Esophagus (tissue), 2 donors: ENCODE data around the gene TH. TPM values are rescaled to one million over a fixed set of nuclear protein-coding genes. Genes with fewer than 3 reads are reported as not detected.

ENCODE experiments used
- H3K27ac ChIP-seq, 2 donors: one replicate each; pipeline ENCODE4 v1.5.1; 2013; ENCODE audit warnings: low read depth in 2 of 2, mild to moderate bottlenecking in 2 of 2, inconsistent platforms in 1 of 2, low read length in 1 of 2, moderate library complexity in 1 of 2
- H3K27me3 ChIP-seq, 2 donors: one replicate each; pipeline ENCODE4 v1.6.1; 2013; ENCODE audit warnings: low read length in 2 of 2, control low read depth in 1 of 2, mild to moderate bottlenecking in 1 of 2; ENCODE audit not compliant: insufficient read depth in 2 of 2, control insufficient read depth in 1 of 2
- H3K36me3 ChIP-seq, 2 donors: one replicate each; pipeline ENCODE4 v1.6.1; 2013; ENCODE audit warnings: low read length in 1 of 2; ENCODE audit not compliant: control insufficient read depth in 2 of 2, insufficient read depth in 2 of 2
- H3K4me1 ChIP-seq, 2 donors: one replicate each; pipeline ENCODE4 v1.6.1; 2013; ENCODE audit warnings: low read length in 1 of 2; ENCODE audit not compliant: control insufficient read depth in 2 of 2, insufficient read depth in 2 of 2
- H3K4me3 ChIP-seq, 2 donors: one replicate each; pipeline ENCODE4 v1.5.1; 2013; ENCODE audit warnings: low read length in 2 of 2, mild to moderate bottlenecking in 2 of 2, low read depth in 1 of 2, moderate library complexity in 1 of 2
- H3K9me3 ChIP-seq, 2 donors: one replicate each; pipeline ENCODE4 v1.6.1; 2013; ENCODE audit warnings: mild to moderate bottlenecking in 2 of 2, low read depth in 1 of 2, low read length in 1 of 2, moderate library complexity in 1 of 2; ENCODE audit not compliant: control insufficient read depth in 2 of 2, insufficient read depth in 1 of 2
- WGBS, 2 donors: extraction: QIAGEN DNeasy Blood & Tissue Kit; methylation state at CpG; one replicate each; pipeline ENCODE4 v1.1.7; 2013; 5-methylcytosine and 5-hydroxymethylcytosine counted together
- polyA plus RNA-seq, 2 donors: library from polyadenylated mRNA; stranded (reverse); fragments of 200-250 nt; gene quantifications; one replicate each; pipeline ENCODE4 v1.2.3, GENCODE V29; 2013
- donor health status: healthy with polysubstance abuse.
- donor health status: Bipolar disorder and iron deficiency.

Gene TH
- polyA plus RNA-seq, 2 donors, result 0.24 to 1.7 TPM

DNA sequence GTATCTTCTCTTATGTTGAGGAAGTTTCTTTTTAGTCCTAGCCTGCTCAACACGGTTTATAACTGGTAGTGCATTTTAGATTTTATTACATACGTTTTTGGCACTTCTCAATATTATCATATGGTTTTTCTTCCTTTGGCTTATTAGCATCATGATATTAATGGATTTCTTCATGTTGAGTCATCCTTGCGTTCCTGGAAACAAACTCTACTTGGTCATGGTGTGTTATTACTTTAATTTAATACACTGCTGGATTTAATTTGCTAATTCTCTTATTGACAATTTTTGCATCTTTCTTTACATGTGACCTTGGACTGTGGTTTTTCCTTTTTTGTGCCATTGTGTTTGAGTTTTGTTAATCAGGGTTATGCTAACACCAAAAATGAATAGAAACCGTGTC lies 52.9 kb downstream of the TH start:
- Histone ChIP-seq H3K4me3 (no peak overlapping the region), H3K27ac (no peak overlapping the region), H3K9me3 (peaks cover 6 to 9% of the 10 kb centered on the region in 2 donors), H3K27me3 (no peaks in the 10 kb centered on the region), H3K4me1 (no peaks in the 10 kb centered on the region), H3K36me3 (no peaks in the 10 kb centered on the region)
- 52 to 61% methylated on average over 4 of the region's 4 CpGs for WGBS, 2 donors

DNA sequence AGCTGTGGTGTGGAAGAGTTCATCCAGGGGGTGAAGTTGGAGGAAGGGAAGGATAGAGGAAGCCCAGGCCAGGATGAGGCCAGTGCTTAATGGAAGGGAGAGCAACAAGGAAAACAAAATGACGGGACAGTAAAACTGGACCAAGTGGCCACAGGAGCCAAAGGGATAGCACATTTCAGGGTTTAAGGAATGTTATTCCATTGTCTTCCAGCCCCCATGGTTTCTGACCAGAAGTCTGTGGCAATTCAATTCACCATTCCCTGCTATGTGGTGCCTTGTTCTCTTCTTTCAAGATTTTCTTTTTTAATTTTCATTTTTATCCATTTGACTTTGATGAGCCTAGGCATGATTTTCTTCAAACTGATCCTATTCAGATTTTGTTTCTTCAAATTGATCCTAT lies 54.9 kb downstream of the TH start:
- no peaks in the 10 kb centered on the region for H3K36me3 ChIP-seq
- no peaks in the 10 kb centered on the region for H3K27me3 ChIP-seq
- H3K4me1 ChIP-seq, result no peaks in the 10 kb centered on the region
- 85 to 87% methylated on average over 1 of the region's 1 CpG for WGBS, 2 donors
- H3K4me3 ChIP-seq, result no peak overlapping the region
- H3K27ac ChIP-seq, result no peak overlapping the region
- peaks cover 6 to 9% of the 10 kb centered on the region in 2 donors for H3K9me3 ChIP-seq

GRCh38 chr11:2115308-2115707 lies 56.3 kb downstream of the TH start:
- Histone ChIP-seq H3K4me1 (no peaks in the 10 kb centered on the region), H3K4me3 (no peak overlapping the region), H3K36me3 (no peaks in the 10 kb centered on the region), H3K9me3 (peaks cover 6 to 9% of the 10 kb centered on the region in 2 donors), H3K27ac (no peak overlapping the region), H3K27me3 (no peaks in the 10 kb centered on the region)
- WGBS, 2 donors, result 96% methylated on average over 9 to 12 of the region's 12 CpGs

- H3K4me3 ChIP-seq, result no peak overlapping the region
- no peaks in the 10 kb centered on the region for H3K27me3 ChIP-seq
- no peaks in the 10 kb centered on the region for H3K4me1 ChIP-seq
- WGBS, 2 donors, result 86 to 87% methylated on average over 32 of the region's 32 CpGs
- peaks cover 6 to 10% of the 10 kb centered on the region in 2 donors for H3K9me3 ChIP-seq
- H3K27ac ChIP-seq, result no peak overlapping the region
- H3K36me3 ChIP-seq, result no peaks in the 10 kb centered on the region
These were observed 57.0 kb downstream of the TH start for GRCh38 chr11:2114430-2115241.

Other genes with a start within 250 kb of the TH start
- 100 to 1,000 TPM in 1 of 2 donors, 10 to 100 TPM in 1; 95.5 to 163 TPM for gene MRPL23, start 224.5 kb downstream of the TH start, polyA plus RNA-seq
- 100 to 1,000 TPM in 1 of 2 donors, 10 to 100 TPM in 1; 47.6 to 177 TPM for gene H19, start 174.0 kb downstream of the TH start, polyA plus RNA-seq
- gene IGF2, start 32.4 kb downstream of the TH start, polyA plus RNA-seq, result 1 to 10 TPM; 2.4 to 3.2 TPM
- 1 to 10 TPM; 1.4 to 3.3 TPM for gene INS, start 10.6 kb downstream of the TH start, polyA plus RNA-seq
- 1 to 10 TPM in 1 of 2 donors, under 1 TPM in 1; 0.95 to 1.7 TPM for gene ASCL2, start 98.8 kb upstream of the TH start, polyA plus RNA-seq
- gene C11orf21, start 130.1 kb upstream of the TH start, polyA plus RNA-seq, result under 1 TPM; 0.42 to 0.45 TPM
- gene TSPAN32, start 130.2 kb upstream of the TH start, polyA plus RNA-seq, result under 1 TPM; 0.47 to 0.51 TPM
- gene CD81, start 205.5 kb upstream of the TH start, polyA plus RNA-seq, result 100 to 1,000 TPM in 1 of 2 donors, 10 to 100 TPM in 1; 56.8 to 175 TPM
- 10 to 100 TPM; 29.5 to 34.6 TPM for gene TSSC4, start 228.9 kb upstream of the TH start, polyA plus RNA-seq